GM10248 (cell line): ENCODE results near the gene NCOA3.
A peak's percentile ranks its signal among the peaks of the same experiment; 100 is the strongest.

Experiments
- CTCF ChIA-PET: fragments of 300-600 bp; sonication (Branson Sonifier 250); formaldehyde crosslinking; extraction: SDS; loops from one replicate; lab custom pipeline; 2021; ENCODE audit warnings: antibody characterized with exemption; lab: Yijun Ruan, JAX
- POLR2A ChIA-PET: fragments of 350-650 bp; sonication (Branson Sonifier 250); formaldehyde crosslinking; extraction: SDS; loops from one replicate; lab custom pipeline; 2020; ENCODE audit warnings: antibody characterized with exemption; lab: Yijun Ruan, JAX
- DNase-seq: peaks from one replicate; pipeline ENCODE4 v3.0.0; 2012; ENCODE audit errors: extremely low spot score
- CTCF ChIP-seq: IDR thresholded peaks from 2 replicates; pipeline ENCODE4 v1.5.1; 2012; ENCODE audit warnings: mild to moderate bottlenecking, low read depth; ENCODE audit errors: extremely low read depth, missing control alignments, control extremely low read depth

NCOA3 gene

DNA sequence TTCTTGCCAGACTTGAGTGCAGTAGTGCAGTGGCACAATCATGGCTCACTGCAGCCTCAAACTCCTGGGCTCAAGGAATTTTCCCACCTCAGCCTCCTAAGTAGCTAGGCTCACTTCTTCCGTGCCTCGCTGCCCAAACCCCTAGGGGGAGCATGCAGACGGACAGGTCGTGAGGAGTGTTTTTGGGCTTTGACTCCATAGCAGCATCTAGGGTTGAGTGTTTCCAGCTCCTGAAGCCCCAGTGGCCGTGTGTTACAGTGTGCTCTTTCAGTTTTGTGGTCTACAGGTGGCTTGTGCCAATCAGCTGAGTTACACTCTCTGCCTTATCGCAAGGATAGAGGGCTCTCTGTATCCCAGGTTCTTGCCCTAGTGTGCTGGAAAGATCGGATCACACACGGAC lies 33.4 kb downstream of the NCOA3 start:
- TF ChIP-seq CTCF: peak; percentile 6
- CTCF ChIA-PET: interaction anchor here (1.1 to 1.8 kb wide), 4 partner anchors 22 to 263 kb away, joined by 3 to 6 read pairs (median 4); no protein-coding TSS in a partner anchor
- no peak for DNase-seq
- POLR2A ChIA-PET: no interaction called here

DNA sequence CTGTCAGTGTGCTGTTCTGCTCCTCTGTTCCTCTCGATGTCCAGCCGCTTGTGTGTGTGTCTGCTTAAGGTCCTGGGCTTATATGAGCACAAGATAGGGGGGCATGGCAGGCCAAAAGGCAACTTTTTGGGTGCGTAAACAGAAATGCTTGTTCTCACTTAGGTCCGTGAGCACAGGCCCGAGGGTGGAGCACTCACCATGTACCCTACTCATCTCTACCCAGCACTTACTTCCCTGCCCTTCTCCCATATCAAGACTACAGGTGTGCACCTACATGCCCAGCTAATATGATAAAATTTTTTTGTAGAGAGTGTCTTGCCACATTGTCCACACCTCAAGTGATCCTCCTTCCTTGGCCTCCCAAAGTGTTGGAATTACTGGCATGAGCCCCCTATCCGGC lies 34.3 kb downstream of the NCOA3 start:
- DNase-seq: no peak
- POLR2A ChIA-PET: interaction anchor here (1.0 kb wide), 1 partner anchor 69 kb away, joined by 3 read pairs; no protein-coding TSS in a partner anchor
- CTCF ChIA-PET: interaction anchor here (1.1 to 1.8 kb wide), 3 partner anchors 23 to 45 kb away, joined by 3 to 6 read pairs (median 4); no protein-coding TSS in a partner anchor

GRCh38 chr20:47540443-47541354 lies 39.0 kb downstream of the NCOA3 start:
- peak; percentile 46 for DNase-seq
- TF ChIP-seq CTCF: no peak
- CTCF ChIA-PET: interaction anchor here (1.0 to 1.6 kb wide), 4 partner anchors 12 to 157 kb away, joined by 3 to 5 read pairs (median 4); partner anchors contain the start of gene NCOA3
- POLR2A ChIA-PET: no interaction called here

More for the DNA sequence above, 34.3 kb downstream of the NCOA3 start:
- TF ChIP-seq CTCF: no peak

- TF ChIP-seq CTCF: no peak
- ChIA-PET POLR2A (no interaction called here), CTCF (interaction anchor here (1.0 to 1.5 kb wide), 3 partner anchors 36 to 157 kb away, joined by 3 to 4 read pairs (median 4); partner anchors contain the start of gene NCOA3)
- no peak for DNase-seq
These were observed 39.8 kb downstream of the NCOA3 start for GRCh38 chr20:47541355-47541922.

DNA sequence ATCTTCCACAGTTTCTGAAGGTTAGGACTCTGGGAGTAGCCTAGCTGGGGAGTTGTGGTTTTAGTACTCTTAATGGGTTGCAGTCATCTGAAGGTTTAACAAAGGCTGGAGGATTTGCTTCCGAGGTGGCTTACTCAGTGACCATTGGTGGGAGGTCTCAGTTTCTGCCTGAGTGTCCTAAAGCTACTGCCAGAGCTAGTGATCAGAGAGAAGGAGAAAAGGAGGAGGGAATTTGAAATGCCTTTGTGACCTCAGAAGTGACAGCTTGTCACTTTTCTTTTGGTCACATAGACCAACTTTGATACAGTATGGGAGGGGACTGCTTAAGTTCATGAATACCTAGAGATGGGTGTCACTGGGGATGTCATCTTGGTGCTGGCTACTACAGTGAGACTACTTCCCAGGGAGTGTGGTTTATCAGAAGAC lies 41.3 kb downstream of the NCOA3 start:
- no peak for TF ChIP-seq CTCF
- peak; percentile 25 for DNase-seq
- ChIA-PET CTCF (interaction anchor here (0.8 to 1.7 kb wide), 2 partner anchors 18 to 33 kb away, joined by 3 to 7 read pairs; no protein-coding TSS in a partner anchor), POLR2A (interaction anchor here (0.6 kb wide), 2 partner anchors 13 to 103 kb away, joined by 3 to 9 read pairs; no protein-coding TSS in a partner anchor)

DNA sequence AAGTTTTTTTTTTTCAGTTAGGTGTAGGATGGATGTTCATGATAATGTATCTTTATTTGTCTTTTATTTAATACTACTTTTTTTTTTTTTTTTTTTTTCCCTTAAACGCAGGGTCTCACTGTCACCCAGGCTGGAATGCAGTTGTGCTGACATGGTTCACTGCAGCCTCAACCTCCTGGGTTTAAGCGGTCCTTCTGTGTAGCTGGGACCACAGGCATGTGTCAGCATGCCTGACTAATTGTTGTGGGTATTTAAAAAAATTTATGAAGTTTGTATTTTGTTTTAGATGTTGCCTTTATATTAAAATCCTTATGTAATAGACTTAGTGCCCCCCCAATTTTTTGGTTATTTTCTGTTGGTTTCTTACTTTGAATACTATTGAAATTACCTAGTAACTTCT lies 42.6 kb downstream of the NCOA3 start:
- no peak for TF ChIP-seq CTCF
- DNase-seq: no peak
- ChIA-PET CTCF (interaction anchor here (3.2 kb wide), 1 partner anchor 22 kb away, joined by 10 read pairs; no protein-coding TSS in a partner anchor), POLR2A (no interaction called here)
